Lower leg skin (tissue), 4 donors: ENCODE measurements around the gene ZCCHC14. TPM values are rescaled to one million over a fixed set of nuclear protein-coding genes. Genes with fewer than 3 reads are reported as not detected.

Experiments used
- DNase-seq, 2 donors: peaks; one replicate each; pipeline ENCODE4 v3.0.0-alpha.2; 2019; ENCODE audit warnings: low spot score in 2 of 2
- H3K4me3 ChIP-seq: fragments of 200-600 bp; sonication (generic); 2 replicates; pipeline ENCODE4 v1.5.1; 2017; ENCODE audit warnings: mild to moderate bottlenecking, low read depth; ENCODE audit not compliant: poor library complexity, severe bottlenecking
- POLR2A ChIP-seq, 2 donors: fragments of 450-650 bp; IDR thresholded peaks; one replicate each; pipeline ENCODE4 v1.6.1; 2016 to 2017; ENCODE audit warnings: antibody characterized with exemption in 2 of 2, mild to moderate bottlenecking in 1 of 2, moderate library complexity in 1 of 2
- WGBS, 2 donors: methylation state at CpG; one replicate each; pipeline ENCODE4 v1.1.5; 2018; 5-methylcytosine and 5-hydroxymethylcytosine counted together
- intact Hi-C: fragments of 100-400 bp; cut with DNase I; formaldehyde crosslinking; loops from one replicate; pipeline ENCODE4 v1.15.0; 2023; ENCODE audit warnings: low total_unique reads
- total RNA-seq, 4 donors: library from RNA; depleted of rRNA; stranded (reverse); fragments of >200 nt; gene quantifications; one replicate each; pipeline ENCODE4 v1.1.0, GENCODE V29; 2016
- TF ChIP-seq, protein P1 (sequence below), 3 donors: fragments of 450-650 bp; IDR thresholded peaks; one replicate each; pipeline ENCODE4 v1.5.1; 2016; ENCODE audit warnings: antibody characterized with exemption in 3 of 3, mild to moderate bottlenecking in 3 of 3, moderate library complexity in 2 of 3

The ZCCHC14 gene
- total RNA-seq, 4 donors from 2014 or later = 13.7 to 25.4 (median 23.6) TPM

DNA sequence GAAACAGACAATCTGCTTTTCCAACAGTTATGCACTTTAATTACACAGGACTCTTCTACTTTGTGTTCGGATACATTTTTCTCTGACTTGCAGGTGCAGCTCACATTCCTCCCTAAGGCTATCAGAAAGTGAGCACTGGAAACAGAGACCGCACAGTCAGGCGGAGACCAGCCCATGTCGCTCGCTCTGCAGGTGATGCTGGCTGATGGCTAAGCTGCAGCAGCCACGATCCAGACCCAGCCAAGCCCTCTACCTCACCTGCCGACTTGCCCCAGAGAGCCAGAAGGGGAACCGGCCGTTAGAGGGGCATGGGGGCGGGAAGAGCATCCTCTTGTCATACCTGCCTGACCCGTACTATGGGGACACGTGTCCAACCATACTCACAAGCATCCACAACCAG is 66.9 kb downstream of the ZCCHC14 start:
- H3K4me3 ChIP-seq = no peak overlapping the region
- peak in 1 of 2 donors; percentile 61 for DNase-seq
- TF ChIP-seq POLR2A (IDR thresholded peaks at IDR 0.05) = no peak
- TF ChIP-seq, protein P1, sequence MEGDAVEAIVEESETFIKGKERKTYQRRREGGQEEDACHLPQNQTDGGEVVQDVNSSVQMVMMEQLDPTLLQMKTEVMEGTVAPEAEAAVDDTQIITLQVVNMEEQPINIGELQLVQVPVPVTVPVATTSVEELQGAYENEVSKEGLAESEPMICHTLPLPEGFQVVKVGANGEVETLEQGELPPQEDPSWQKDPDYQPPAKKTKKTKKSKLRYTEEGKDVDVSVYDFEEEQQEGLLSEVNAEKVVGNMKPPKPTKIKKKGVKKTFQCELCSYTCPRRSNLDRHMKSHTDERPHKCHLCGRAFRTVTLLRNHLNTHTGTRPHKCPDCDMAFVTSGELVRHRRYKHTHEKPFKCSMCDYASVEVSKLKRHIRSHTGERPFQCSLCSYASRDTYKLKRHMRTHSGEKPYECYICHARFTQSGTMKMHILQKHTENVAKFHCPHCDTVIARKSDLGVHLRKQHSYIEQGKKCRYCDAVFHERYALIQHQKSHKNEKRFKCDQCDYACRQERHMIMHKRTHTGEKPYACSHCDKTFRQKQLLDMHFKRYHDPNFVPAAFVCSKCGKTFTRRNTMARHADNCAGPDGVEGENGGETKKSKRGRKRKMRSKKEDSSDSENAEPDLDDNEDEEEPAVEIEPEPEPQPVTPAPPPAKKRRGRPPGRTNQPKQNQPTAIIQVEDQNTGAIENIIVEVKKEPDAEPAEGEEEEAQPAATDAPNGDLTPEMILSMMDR (IDR thresholded peaks at IDR 0.05) = no peak
- WGBS, 2 donors = 80 to 92% methylated on average over 12 of the region's 12 CpGs
- intact Hi-C loops = no loop called here

DNA sequence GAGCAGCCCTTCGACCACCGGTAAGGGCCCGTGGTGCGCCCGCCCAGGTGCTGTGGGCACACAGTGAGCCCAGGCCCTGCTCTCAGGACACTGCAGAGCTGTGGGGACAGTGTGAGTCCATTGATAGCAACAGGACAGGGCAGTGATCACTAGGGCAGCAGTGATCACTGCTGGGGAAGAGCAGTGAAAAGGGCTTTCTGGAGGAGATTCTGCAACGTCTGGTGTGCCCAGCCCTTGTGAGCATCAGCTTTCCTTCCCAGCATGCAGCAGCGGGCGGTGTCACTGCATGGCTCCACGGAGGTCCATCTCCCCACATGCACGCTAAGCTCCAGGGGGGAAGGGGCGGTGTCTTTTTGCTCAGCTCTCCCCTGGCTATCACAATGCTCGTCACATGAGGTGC is 68.6 kb downstream of the ZCCHC14 start:
- no peak for TF ChIP-seq POLR2A (IDR thresholded peaks at IDR 0.05)
- TF ChIP-seq, protein P1 (IDR thresholded peaks at IDR 0.05) = no peak
- intact Hi-C loops = no loop called here
- H3K4me3 ChIP-seq = no peak overlapping the region
- no peak for DNase-seq
- 77 to 81% methylated on average over 12 of the region's 12 CpGs for WGBS, 2 donors

DNA sequence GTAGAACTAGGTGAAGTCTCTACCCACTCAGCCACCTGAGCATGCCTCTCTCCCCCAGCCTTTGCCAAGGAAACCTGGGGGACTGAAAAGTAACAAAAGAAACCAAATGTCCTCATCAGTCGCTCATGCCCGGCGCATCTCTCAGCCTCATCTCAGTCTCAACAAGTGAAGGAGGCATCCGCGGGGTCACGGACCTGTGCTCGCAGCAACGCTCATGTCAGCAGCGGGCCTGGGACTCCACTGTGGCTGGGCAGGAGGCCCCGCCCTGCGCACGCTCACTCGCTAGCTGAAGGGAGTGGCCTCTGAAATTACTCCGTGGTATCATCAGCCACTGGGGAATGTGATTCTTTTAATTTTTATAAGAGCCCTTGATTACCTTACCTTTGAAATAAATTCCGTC is 69.4 kb downstream of the ZCCHC14 start:
- TF ChIP-seq POLR2A (IDR thresholded peaks at IDR 0.05) = no peak
- TF ChIP-seq, protein P1 (IDR thresholded peaks at IDR 0.05) = no peak
- no peak for DNase-seq
- WGBS, 2 donors = 93 to 95% methylated on average over 15 of the region's 15 CpGs
- intact Hi-C loops = no loop called here
- H3K4me3 ChIP-seq = no peak overlapping the region

DNA sequence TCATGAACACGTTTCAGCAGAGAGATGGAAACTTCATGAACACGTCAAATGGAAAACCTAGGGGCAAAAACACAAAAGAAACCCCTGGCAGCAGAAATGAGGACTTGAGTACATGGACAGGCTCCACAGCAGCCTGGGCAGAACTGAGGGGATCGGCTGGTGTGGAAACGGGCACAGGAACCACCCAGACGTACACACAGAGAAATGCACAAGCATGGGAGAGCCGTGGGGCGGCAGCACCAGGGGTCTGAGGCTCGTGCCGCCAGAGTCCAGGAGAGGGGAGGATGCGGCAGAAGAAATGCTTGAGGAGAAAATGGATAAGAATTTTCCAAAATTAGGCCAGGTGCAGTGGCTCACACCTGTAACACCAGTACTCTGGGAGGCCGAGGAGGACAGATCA is 70.7 kb downstream of the ZCCHC14 start:
- no peak for DNase-seq
- no peak overlapping the region for H3K4me3 ChIP-seq
- no peak for TF ChIP-seq POLR2A (IDR thresholded peaks at IDR 0.05)
- TF ChIP-seq, protein P1 (IDR thresholded peaks at IDR 0.05) = no peak
- 92 to 93% methylated on average over 11 of the region's 11 CpGs for WGBS, 2 donors
- intact Hi-C loops = no loop called here

DNA sequence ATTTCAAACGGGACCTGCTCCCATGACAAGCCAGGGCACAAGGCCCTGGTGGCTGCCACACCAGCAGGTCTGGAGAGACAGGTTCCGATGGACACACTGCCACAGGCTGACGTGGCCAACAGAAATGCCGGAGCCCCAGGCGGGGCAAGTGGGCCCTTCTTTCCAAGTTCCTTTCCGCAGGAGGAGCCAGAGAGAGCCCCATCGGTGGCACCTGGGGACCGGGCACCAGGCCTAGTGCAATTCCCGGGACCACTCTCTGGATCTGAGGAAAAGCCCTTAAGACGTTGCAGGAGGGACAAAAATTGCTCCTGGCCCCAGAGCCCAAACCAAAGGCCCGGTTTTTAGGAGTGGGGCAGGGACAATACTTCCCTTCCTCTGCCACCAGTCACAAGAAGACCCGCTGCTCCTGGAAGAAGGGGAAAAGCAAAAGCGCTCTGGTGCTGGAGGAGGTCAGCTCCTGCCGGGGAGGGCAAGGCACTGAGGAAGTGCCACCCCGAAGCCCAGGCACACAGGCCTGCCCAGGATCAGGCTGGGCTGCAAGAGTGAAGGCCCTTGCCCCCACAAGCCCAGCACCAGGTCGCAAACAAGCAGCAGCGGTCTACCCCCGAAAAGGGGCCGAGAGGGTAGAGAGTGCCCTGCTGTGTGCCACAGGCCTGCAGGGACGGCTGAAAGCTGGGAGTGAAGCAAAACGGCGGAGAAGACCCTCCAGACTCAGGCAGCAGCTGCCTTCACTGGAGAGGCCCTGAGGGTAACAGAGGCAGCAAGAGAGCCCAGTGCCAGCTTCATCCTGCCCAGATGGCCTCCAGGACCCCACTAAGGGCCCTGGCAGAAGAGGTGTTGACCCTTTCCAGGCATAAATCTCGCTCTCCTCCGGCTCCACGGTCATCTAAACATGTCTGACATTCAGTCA is 71.6 kb downstream of the ZCCHC14 start:
- H3K4me3 ChIP-seq = no peak overlapping the region
- peak in 1 of 2 donors; percentile 67 for DNase-seq
- intact Hi-C loops = no loop called here
- WGBS, 2 donors = 88 to 94% methylated on average over 25 of the region's 25 CpGs
- TF ChIP-seq POLR2A (IDR thresholded peaks at IDR 0.05) = no peak
- TF ChIP-seq, protein P1 (IDR thresholded peaks at IDR 0.05) = no peak
